Measurements from ENCODE around the gene KRT5.

KRT5 gene

DNA sequence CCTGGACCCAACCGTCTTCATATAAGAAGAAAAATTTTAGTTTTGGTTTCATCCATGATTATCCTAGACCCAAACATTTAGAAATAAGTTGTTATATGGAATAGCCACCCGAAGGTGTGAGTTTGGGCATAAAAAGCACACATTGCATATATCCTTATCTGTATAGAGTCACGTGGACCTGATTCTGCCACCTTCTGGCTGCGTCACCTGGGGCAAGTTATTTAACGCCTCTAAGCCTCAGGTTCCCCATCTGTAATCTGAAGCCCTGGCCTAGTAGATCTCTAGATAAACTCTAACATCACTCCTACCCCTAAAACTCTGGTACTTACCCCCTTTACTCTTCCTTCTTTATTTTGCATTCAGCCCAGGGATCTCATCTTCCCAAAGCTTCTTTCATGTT lies 14.3 kb upstream of the KRT5 start:
- Histone ChIP-seq H3K36me3 (ENCODE audit: control insufficient read depth, insufficient read depth, low read length) (no peaks in the 10 kb centered on the region), H3K4me2 (ENCODE audit: low read length) (no peak overlapping the region), H3K27ac (no peak overlapping the region), H3K79me2 (no peaks in the 10 kb centered on the region), H2AFZ (no peak overlapping the region), H3K27me3 (ENCODE audit: control insufficient read depth, insufficient read depth, low read length) (no peaks in the 10 kb centered on the region), H3K4me1 (no peaks in the 10 kb centered on the region), H3K9me3 (ENCODE audit: control insufficient read depth, low read length) (no peaks in the 10 kb centered on the region), H3K9ac (no peak overlapping the region), H3K4me3 (ENCODE audit: low read depth, low read length) (no peak overlapping the region)
- TF ChIP-seq, protein P1, sequence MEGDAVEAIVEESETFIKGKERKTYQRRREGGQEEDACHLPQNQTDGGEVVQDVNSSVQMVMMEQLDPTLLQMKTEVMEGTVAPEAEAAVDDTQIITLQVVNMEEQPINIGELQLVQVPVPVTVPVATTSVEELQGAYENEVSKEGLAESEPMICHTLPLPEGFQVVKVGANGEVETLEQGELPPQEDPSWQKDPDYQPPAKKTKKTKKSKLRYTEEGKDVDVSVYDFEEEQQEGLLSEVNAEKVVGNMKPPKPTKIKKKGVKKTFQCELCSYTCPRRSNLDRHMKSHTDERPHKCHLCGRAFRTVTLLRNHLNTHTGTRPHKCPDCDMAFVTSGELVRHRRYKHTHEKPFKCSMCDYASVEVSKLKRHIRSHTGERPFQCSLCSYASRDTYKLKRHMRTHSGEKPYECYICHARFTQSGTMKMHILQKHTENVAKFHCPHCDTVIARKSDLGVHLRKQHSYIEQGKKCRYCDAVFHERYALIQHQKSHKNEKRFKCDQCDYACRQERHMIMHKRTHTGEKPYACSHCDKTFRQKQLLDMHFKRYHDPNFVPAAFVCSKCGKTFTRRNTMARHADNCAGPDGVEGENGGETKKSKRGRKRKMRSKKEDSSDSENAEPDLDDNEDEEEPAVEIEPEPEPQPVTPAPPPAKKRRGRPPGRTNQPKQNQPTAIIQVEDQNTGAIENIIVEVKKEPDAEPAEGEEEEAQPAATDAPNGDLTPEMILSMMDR (IDR thresholded peaks at IDR 0.05), result no peak

DNA sequence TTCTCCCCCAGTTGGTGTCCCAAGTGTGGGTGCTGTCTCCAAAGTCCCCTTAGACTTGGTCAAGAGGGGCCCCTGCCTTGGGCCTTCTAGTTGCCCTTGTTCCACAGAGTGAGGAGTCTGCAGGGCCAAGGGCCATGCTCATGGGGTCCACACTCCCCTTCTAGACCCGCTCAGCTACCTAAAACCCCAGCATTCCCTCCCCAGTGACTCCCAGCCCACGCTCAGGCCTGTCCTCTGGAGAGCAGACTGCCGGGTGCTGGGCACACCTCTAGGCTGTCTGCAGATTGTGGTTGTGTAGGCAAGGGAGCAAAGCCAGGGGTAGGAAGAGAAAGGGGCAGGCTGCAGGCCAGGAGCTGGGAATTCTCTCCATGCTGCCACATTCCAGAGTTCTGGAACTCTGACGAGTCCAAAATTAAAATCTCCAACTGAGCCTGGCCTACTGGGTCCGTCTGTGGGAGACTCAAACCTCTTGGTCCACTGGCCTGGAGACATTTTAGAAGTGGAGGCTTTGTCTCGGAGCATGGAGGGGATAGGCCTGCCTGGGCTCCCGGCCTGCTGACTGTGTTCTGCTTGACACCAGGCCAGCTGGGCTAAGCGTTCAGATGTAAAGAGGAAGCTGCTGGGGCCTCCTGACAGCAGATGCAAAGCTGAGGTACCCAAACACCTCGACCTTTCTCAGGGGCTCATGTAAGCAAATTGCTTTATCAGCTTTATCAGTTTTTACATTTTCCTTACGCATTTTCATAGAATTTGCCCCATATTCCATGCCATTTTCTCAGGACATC lies 13.7 kb upstream of the KRT5 start:
- no peak overlapping the region for H3K27ac ChIP-seq
- H3K4me1 ChIP-seq, result no peaks in the 10 kb centered on the region
- no peaks in the 10 kb centered on the region for H3K36me3 ChIP-seq (ENCODE audit: control insufficient read depth, insufficient read depth, low read length)
- no peaks in the 10 kb centered on the region for H3K9me3 ChIP-seq (ENCODE audit: control insufficient read depth, low read length)
- no peak overlapping the region for H2AFZ ChIP-seq
- no peak overlapping the region for H3K4me2 ChIP-seq (ENCODE audit: low read length)
- no peak overlapping the region for H3K4me3 ChIP-seq (ENCODE audit: low read depth, low read length)
- TF ChIP-seq, protein P1 (IDR thresholded peaks at IDR 0.05), result no peak
- H3K79me2 ChIP-seq, result no peaks in the 10 kb centered on the region
- no peak overlapping the region for H3K9ac ChIP-seq
- no peaks in the 10 kb centered on the region for H3K27me3 ChIP-seq (ENCODE audit: control insufficient read depth, insufficient read depth, low read length)

DNA sequence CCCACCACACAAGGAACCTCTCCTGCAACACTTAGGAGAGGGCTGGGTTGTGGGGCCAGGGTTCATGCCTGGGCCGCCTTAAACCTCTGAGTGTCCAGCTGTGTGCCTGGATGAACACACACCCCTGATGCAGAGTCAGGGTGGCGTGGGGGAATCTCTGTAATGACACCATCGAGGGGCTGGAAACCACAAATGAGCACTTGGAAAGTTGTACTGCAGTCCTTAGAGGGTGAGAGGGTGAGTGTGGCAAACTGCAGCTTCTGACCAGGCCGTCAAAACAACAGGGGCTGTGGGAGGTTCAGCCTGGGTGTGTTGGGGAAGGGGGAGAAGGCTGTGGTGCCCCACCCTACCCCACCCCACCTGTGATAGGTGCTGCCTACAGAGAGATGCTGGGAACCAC lies 12.4 kb upstream of the KRT5 start:
- H3K27ac ChIP-seq, result no peak overlapping the region
- TF ChIP-seq, protein P1 (IDR thresholded peaks at IDR 0.05), result no peak
- no peak overlapping the region for H3K4me2 ChIP-seq (ENCODE audit: low read length)
- no peak overlapping the region for H3K9ac ChIP-seq
- H3K4me3 ChIP-seq (ENCODE audit: low read depth, low read length), result no peak overlapping the region
- H3K9me3 ChIP-seq (ENCODE audit: control insufficient read depth, low read length), result no peaks in the 10 kb centered on the region
- H3K79me2 ChIP-seq, result no peaks in the 10 kb centered on the region
- H3K4me1 ChIP-seq, result no peaks in the 10 kb centered on the region
- no peaks in the 10 kb centered on the region for H3K36me3 ChIP-seq (ENCODE audit: control insufficient read depth, insufficient read depth, low read length)
- no peaks in the 10 kb centered on the region for H3K27me3 ChIP-seq (ENCODE audit: control insufficient read depth, insufficient read depth, low read length)
- no peak overlapping the region for H2AFZ ChIP-seq

DNA sequence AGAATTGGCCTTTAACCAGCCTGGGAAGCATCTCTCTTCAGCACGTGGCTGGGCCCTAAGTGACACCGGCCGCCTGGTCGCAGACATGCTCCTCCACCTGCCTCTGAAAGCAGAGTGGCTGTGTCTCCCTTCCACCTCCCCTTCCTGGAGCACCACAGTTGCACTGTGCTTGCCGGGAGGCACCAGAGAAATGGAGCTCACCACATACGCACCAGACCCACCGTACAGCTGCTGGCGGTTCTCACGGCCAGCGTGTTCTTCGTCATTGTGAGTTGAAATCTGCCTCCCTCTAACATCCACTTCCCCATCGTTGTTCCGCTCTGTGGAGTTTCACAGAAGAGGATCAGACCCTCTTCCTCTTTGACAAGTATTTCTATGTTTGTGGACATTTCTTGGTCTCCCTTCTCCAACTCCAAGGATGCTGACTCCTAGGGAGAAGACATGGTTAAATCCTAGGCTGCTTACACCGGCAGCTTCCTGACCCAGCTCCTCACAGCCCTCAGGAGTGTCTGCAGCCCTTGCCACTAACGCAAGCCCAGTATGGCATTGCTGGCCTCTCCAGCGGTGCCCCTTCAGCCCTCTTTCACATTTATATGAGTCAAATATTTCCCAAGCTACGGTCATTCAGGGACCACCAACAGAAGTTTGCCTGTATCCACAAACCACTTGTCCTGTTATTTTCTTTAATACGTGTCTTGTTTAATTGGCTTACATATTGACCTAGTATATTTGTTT lies 11.5 kb upstream of the KRT5 start:
- Histone ChIP-seq H3K4me2 (ENCODE audit: low read length) (no peak overlapping the region), H3K27me3 (ENCODE audit: control insufficient read depth, insufficient read depth, low read length) (no peaks in the 10 kb centered on the region), H3K4me1 (no peaks in the 10 kb centered on the region), H3K9ac (no peak overlapping the region), H2AFZ (no peak overlapping the region), H3K36me3 (ENCODE audit: control insufficient read depth, insufficient read depth, low read length) (no peaks in the 10 kb centered on the region), H3K79me2 (no peaks in the 10 kb centered on the region), H3K4me3 (ENCODE audit: low read depth, low read length) (no peak overlapping the region), H3K27ac (no peak overlapping the region), H3K9me3 (ENCODE audit: control insufficient read depth, low read length) (no peaks in the 10 kb centered on the region)
- TF ChIP-seq, protein P1 (IDR thresholded peaks at IDR 0.05), result no peak

All from parathyroid adenoma (tissue), 2 donors.